ENCODE results near the gene GPC1.

DNA sequence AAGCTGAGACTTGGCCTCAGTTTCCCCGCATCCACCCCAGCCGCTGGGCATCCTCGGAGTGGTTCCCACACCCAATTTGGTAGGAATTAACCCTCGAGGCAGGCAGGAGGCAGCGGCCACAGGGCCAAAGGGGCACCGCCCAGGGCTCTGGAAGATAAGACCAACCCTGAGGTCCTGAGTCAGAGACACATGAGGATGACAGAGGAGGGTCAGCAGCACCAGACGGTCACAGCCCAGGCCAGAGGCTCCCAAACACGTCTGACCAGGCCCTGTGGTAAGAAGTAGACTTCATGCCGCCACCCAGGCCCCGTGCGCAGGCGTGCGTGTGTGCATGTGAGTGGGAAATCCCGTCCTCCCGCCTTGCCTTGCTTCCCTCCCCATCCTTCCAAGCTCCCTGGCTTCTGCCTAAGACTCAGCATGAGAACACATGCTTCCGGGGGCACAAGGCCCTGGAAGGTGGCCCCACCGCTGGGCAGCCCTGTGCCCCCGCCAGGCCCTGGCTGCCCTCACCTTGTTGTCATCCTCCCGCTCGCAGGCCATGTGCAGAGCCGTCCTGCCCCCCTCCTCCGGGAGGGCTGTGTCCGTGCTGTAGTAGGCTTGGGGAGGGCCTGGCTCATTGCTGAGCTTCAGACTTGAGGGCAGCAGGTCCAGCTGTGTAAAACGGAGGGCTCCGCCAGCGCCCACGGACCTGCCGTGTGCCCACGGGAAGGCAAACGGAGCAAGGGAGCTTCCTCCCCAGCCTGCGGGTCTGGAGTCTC is 76.1 kb downstream of the GPC1 start:
- TF ChIP-seq TCF7L2 (IDR thresholded peaks at IDR 0.05; ENCODE audit: borderline replicate concordance, low read depth, low read length) (no peak), KLF16 (tag by site-specific recombination; IDR thresholded peaks at IDR 0.05) (no peak), ZNF830 (tag by site-specific recombination; IDR thresholded peaks at IDR 0.05; ENCODE audit: low read depth) (no peak)
- TF ChIP-seq, protein P1, sequence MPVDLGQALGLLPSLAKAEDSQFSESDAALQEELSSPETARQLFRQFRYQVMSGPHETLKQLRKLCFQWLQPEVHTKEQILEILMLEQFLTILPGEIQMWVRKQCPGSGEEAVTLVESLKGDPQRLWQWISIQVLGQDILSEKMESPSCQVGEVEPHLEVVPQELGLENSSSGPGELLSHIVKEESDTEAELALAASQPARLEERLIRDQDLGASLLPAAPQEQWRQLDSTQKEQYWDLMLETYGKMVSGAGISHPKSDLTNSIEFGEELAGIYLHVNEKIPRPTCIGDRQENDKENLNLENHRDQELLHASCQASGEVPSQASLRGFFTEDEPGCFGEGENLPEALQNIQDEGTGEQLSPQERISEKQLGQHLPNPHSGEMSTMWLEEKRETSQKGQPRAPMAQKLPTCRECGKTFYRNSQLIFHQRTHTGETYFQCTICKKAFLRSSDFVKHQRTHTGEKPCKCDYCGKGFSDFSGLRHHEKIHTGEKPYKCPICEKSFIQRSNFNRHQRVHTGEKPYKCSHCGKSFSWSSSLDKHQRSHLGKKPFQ (tag by site-specific recombination; IDR thresholded peaks at IDR 0.05) = no peak
- TF ChIP-seq, protein P2, sequence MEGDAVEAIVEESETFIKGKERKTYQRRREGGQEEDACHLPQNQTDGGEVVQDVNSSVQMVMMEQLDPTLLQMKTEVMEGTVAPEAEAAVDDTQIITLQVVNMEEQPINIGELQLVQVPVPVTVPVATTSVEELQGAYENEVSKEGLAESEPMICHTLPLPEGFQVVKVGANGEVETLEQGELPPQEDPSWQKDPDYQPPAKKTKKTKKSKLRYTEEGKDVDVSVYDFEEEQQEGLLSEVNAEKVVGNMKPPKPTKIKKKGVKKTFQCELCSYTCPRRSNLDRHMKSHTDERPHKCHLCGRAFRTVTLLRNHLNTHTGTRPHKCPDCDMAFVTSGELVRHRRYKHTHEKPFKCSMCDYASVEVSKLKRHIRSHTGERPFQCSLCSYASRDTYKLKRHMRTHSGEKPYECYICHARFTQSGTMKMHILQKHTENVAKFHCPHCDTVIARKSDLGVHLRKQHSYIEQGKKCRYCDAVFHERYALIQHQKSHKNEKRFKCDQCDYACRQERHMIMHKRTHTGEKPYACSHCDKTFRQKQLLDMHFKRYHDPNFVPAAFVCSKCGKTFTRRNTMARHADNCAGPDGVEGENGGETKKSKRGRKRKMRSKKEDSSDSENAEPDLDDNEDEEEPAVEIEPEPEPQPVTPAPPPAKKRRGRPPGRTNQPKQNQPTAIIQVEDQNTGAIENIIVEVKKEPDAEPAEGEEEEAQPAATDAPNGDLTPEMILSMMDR (tag by site-specific recombination; IDR thresholded peaks at IDR 0.05) = no peak

All from HEK293 (cell line).